ENCODE results near the gene FZR1.

GRCh38 chr19:3492131-3492839 is 13.8 kb upstream of the FZR1 start:
- no peak for TF ChIP-seq POLR2A (IDR thresholded peaks at IDR 0.05)
- TF ChIP-seq CTCF (IDR thresholded peaks at IDR 0.05), result no peak

Measured in ovary (tissue), 3 donors.